ENCODE results near the gene F12. TPM values are rescaled to one million over a fixed set of nuclear protein-coding genes. Genes with fewer than 3 reads are reported as not detected.

F12 gene
- total and polyA plus RNA-seq, 2 of the 8 experiments (the other 6 are each of a cell fraction or from before 2014, with no cell fraction given) = 6.5 to 7.8 TPM

- no peak overlapping the region for H2AFZ ChIP-seq (ENCODE audit: low read length)
- no peak for FAIRE-seq
- no peaks in the 10 kb centered on the region for H3K79me2 ChIP-seq (ENCODE audit: control insufficient read depth in 1 of 2, insufficient read depth in 2 of 2, low read length in 2 of 2)
- peaks cover 1 to 7% (median 5%) of the 10 kb centered on the region in 4 experiments; a peak in 4 of 7 replicates for H3K27me3 ChIP-seq (replicated peaks in 1 of 4; ENCODE audit: control insufficient read depth in 3 of 4, extremely low read depth in 1 of 4, insufficient read depth in 3 of 4, low read length in 3 of 4)
- WGBS, 2 experiments (ENCODE audit: extremely low coverage in 1 of 2, insufficient coverage in 1 of 2, insufficient read length in 1 of 2, insufficient replicate concordance in 2 of 2, low coverage in 1 of 2, low lambda C conversion rate in 2 of 2, missing lambda C conversion rate in 1 of 2) = 86% methylated on average over 6 of the region's 6 CpGs; no CpG with 5 or more reads in 1 of the 2 experiments
- H3K36me3 ChIP-seq (ENCODE audit: control insufficient read depth in 2 of 4, insufficient read depth in 4 of 4, low read length in 3 of 4) = no peaks in the 10 kb centered on the region
- no peak overlapping the region for H4K5ac ChIP-seq (ENCODE audit: insufficient read length, low read depth, low read length)
- DNase-seq (ENCODE audit: low read depth in 1 of 2, low spot score in 2 of 2) = no peak
- H2BK12ac ChIP-seq (ENCODE audit: low read depth, low read length) = no peak overlapping the region
- no peaks in the 10 kb centered on the region for H3K9me3 ChIP-seq (ENCODE audit: insufficient read depth in 2 of 2, low read depth in 1 of 2, low read length in 1 of 2)
- peaks cover 5 to 29% (median 18%) of the 10 kb centered on the region in 4 experiments for H3K4me1 ChIP-seq (replicated peaks in 1 of 4; ENCODE audit: control insufficient read depth in 3 of 4, insufficient read depth in 4 of 4, low read length in 3 of 4)
- no peak overlapping the region for H2BK5ac ChIP-seq (ENCODE audit: low read depth, low read length)
- H3K9ac ChIP-seq (replicated peaks in 1 of 4; ENCODE audit: extremely low read depth in 1 of 4, low read depth in 3 of 4, low read length in 3 of 4) = no peak overlapping the region
- no peak overlapping the region for H3K23ac ChIP-seq (ENCODE audit: insufficient read length)
- peaks cover 6% of the 10 kb centered on the region; the same call in 1 of the 2 replicates for H3K23me2 ChIP-seq (ENCODE audit: low read depth, low read length)
- peaks cover 0 to 8% of the 10 kb centered on the region in 2 experiments for H4K20me1 ChIP-seq (replicated peaks in 1 of 2; ENCODE audit: control insufficient read depth in 1 of 2, insufficient read depth in 2 of 2, low read length in 2 of 2)
- POLR2A ChIA-PET (ENCODE audit: partially characterized antibody) = interaction anchor here (1.0 to 4.4 kb wide), 11 partner anchors 9 to 124 kb away, joined by 3 to 18 read pairs (median 6); partner anchors contain the start of genes LMAN2 and PDLIM7
- H3K4me2 ChIP-seq (ENCODE audit: insufficient read depth in 1 of 2, low read depth in 2 of 2, low read length in 2 of 2) = no peak overlapping the region; a peak in 1 of 4 replicates
- H3K14ac ChIP-seq (ENCODE audit: insufficient read length) = no peak overlapping the region
- no peak overlapping the region for H2BK120ac ChIP-seq (replicated peaks; ENCODE audit: low read depth, low read length)
- no peak overlapping the region for H2BK15ac ChIP-seq (ENCODE audit: low read length)
- H3K79me1 ChIP-seq (ENCODE audit: low read depth, low read length) = peaks cover 7% of the 10 kb centered on the region; the same call in 1 of the 2 replicates
- no peak overlapping the region for H3K4ac ChIP-seq (replicated peaks; ENCODE audit: insufficient read length, low read depth, low read length)
- H2BK20ac ChIP-seq (ENCODE audit: low read length) = no peak overlapping the region
- H3K4me3 ChIP-seq (ENCODE audit: extremely low read depth in 1 of 4, insufficient read depth in 2 of 4, low read depth in 3 of 4, low read length in 4 of 4) = no peak overlapping the region
- no peak overlapping the region for H3K56ac ChIP-seq (replicated peaks; ENCODE audit: insufficient read length, low read depth, low read length)
- TF ChIP-seq SRF (IDR thresholded peaks at IDR 0.05; ENCODE audit: low read depth, low read length) (no peak), SP4 (IDR thresholded peaks at IDR 0.05; ENCODE audit: low read length) (no peak), SIN3A (conservative IDR thresholded peaks at IDR 0.05 in 1 of 2, IDR thresholded peaks at IDR 0.05 in 1 of 2; ENCODE audit: low read depth in 1 of 2, low read length in 2 of 2) (no peak), RBBP5 (IDR thresholded peaks at IDR 0.05; ENCODE audit: borderline replicate concordance, low read depth, low read length) (no peak)
- H4K91ac ChIP-seq (replicated peaks; ENCODE audit: insufficient read length, low read length) = no peak overlapping the region
- H2AK5ac ChIP-seq (ENCODE audit: low read depth, low read length) = no peak overlapping the region
- no peak overlapping the region for H4K8ac ChIP-seq (ENCODE audit: extremely low read depth, insufficient read depth, low read length)
- no peak overlapping the region for H3K18ac ChIP-seq (ENCODE audit: extremely low read depth, low read length)
- CTCF ChIA-PET (ENCODE audit: partially characterized antibody) = interaction anchor here (0.7 to 16.9 kb wide), 10 partner anchors 16 to 129 kb away, joined by 3 to 363 read pairs (median 38); partner anchors contain the start of genes LMAN2, MXD3, PFN3 and PRR7
- H3K27ac ChIP-seq (ENCODE audit: low read depth, low read length) = no peak overlapping the region
Measured at GRCh38 chr5:177372910-177373309, 36.5 kb downstream of the F12 start.
